ENCODE results near the gene FAM170B. TPM values are rescaled to one million over a fixed set of nuclear protein-coding genes. Genes with fewer than 3 reads are reported as not detected.

FAM170B gene
- total RNA-seq, 1 donor from 2014 or later = not detected

- Mint-ChIP-seq H3K27me3 (ENCODE audit: low read depth) (peaks cover 28% of the 10 kb centered on the region), H3K4me3 (ENCODE audit: unreplicated experiment) (no peak overlapping the region), H3K9me3 (ENCODE audit: low read depth) (no peaks in the 10 kb centered on the region), H3K27ac (ENCODE audit: unreplicated experiment) (no peak overlapping the region), H3K4me1 (ENCODE audit: low read depth) (no peaks in the 10 kb centered on the region), H3K36me3 (ENCODE audit: low read depth) (no peaks in the 10 kb centered on the region)
- DNase-seq (ENCODE audit: low spot score) = no peak
- TF ChIP-seq, protein P1, sequence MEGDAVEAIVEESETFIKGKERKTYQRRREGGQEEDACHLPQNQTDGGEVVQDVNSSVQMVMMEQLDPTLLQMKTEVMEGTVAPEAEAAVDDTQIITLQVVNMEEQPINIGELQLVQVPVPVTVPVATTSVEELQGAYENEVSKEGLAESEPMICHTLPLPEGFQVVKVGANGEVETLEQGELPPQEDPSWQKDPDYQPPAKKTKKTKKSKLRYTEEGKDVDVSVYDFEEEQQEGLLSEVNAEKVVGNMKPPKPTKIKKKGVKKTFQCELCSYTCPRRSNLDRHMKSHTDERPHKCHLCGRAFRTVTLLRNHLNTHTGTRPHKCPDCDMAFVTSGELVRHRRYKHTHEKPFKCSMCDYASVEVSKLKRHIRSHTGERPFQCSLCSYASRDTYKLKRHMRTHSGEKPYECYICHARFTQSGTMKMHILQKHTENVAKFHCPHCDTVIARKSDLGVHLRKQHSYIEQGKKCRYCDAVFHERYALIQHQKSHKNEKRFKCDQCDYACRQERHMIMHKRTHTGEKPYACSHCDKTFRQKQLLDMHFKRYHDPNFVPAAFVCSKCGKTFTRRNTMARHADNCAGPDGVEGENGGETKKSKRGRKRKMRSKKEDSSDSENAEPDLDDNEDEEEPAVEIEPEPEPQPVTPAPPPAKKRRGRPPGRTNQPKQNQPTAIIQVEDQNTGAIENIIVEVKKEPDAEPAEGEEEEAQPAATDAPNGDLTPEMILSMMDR (IDR thresholded peaks at IDR 0.05) = no peak
Observed at GRCh38 chr10:49160814-49161213, 27.0 kb upstream of the FAM170B start.

DNA sequence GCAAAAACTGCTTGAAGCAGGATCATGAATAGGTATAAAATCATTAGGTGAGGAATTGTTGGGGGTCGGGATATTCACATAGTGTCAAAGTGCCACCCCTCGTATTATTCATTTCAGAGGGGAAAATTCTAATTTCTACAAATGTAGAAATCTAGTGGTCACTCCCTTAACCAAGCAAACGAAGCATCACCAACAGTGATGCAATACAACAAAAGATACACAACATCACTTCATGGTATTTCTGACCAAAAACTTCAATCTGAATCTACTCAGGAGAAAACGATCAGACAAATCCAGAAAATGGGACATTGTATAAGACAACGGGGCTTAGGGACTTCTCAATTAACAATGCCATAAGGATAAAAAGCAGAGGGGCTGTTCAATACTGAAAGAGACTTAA is 26.3 kb upstream of the FAM170B start:
- no peak overlapping the region for H3K4me3 Mint-ChIP-seq (ENCODE audit: unreplicated experiment)
- TF ChIP-seq, protein P1 (IDR thresholded peaks at IDR 0.05) = no peak
- no peak overlapping the region for H3K27ac Mint-ChIP-seq (ENCODE audit: unreplicated experiment)
- H3K36me3 Mint-ChIP-seq (ENCODE audit: low read depth) = no peaks in the 10 kb centered on the region
- DNase-seq (ENCODE audit: low spot score) = no peak
- peaks cover 30% of the 10 kb centered on the region for H3K27me3 Mint-ChIP-seq (ENCODE audit: low read depth)
- H3K4me1 Mint-ChIP-seq (ENCODE audit: low read depth) = no peaks in the 10 kb centered on the region
- H3K9me3 Mint-ChIP-seq (ENCODE audit: low read depth) = no peaks in the 10 kb centered on the region

DNA sequence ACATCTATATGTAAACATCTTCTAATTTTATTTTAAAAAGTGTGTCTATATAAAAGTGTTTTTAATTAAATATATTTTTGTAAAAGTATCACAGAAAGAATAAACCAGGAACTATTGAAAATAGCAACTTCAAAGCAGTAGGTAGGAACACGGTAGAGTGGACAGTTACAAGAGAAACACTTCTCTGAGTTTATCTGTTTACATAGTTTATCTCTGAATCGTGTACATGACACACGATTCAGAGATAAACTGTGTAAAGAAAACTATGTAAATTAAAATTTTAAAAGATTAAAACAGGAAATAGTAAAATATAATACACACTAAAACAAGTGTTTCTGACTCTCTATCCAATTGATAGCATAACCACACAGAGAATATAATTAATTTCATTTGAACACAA is 25.1 kb upstream of the FAM170B start:
- no peaks in the 10 kb centered on the region for H3K36me3 Mint-ChIP-seq (ENCODE audit: low read depth)
- DNase-seq (ENCODE audit: low spot score) = no peak
- H3K4me1 Mint-ChIP-seq (ENCODE audit: low read depth) = no peaks in the 10 kb centered on the region
- H3K9me3 Mint-ChIP-seq (ENCODE audit: low read depth) = no peaks in the 10 kb centered on the region
- TF ChIP-seq, protein P1 (IDR thresholded peaks at IDR 0.05) = no peak
- H3K4me3 Mint-ChIP-seq (ENCODE audit: unreplicated experiment) = no peak overlapping the region
- H3K27me3 Mint-ChIP-seq (ENCODE audit: low read depth) = peaks cover 24% of the 10 kb centered on the region
- H3K27ac Mint-ChIP-seq (ENCODE audit: unreplicated experiment) = no peak overlapping the region

DNA sequence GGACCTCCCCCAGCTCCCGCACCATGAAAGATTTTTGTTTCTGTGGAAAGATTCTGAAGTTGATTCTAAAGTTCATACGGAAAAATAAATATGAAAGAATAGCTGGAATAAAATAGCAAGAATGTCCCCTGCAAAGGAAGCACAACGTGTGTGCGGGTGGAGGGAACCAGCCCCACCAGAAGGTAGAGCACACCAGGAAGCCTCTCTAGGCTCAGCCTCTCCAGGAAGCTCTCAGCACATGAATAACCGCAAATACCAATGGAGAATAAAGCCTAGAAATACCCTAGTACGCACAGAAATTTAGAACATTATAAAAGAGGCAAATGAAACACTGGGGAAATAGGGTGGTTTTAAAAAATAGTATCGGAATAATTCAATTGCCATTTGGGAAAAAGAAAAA is 24.6 kb upstream of the FAM170B start:
- Mint-ChIP-seq H3K9me3 (ENCODE audit: low read depth) (no peaks in the 10 kb centered on the region), H3K36me3 (ENCODE audit: low read depth) (no peaks in the 10 kb centered on the region), H3K27ac (ENCODE audit: unreplicated experiment) (no peak overlapping the region), H3K27me3 (ENCODE audit: low read depth) (peaks cover 25% of the 10 kb centered on the region), H3K4me1 (ENCODE audit: low read depth) (no peaks in the 10 kb centered on the region), H3K4me3 (ENCODE audit: unreplicated experiment) (no peak overlapping the region)
- TF ChIP-seq, protein P1 (IDR thresholded peaks at IDR 0.05) = no peak
- no peak for DNase-seq (ENCODE audit: low spot score)

GRCh38 chr10:49157229-49157628 is 23.4 kb upstream of the FAM170B start:
- Mint-ChIP-seq H3K4me1 (ENCODE audit: low read depth) (no peaks in the 10 kb centered on the region), H3K4me3 (ENCODE audit: unreplicated experiment) (no peak overlapping the region), H3K27me3 (ENCODE audit: low read depth) (peaks cover 29% of the 10 kb centered on the region), H3K9me3 (ENCODE audit: low read depth) (no peaks in the 10 kb centered on the region), H3K36me3 (ENCODE audit: low read depth) (no peaks in the 10 kb centered on the region), H3K27ac (ENCODE audit: unreplicated experiment) (no peak overlapping the region)
- no peak for DNase-seq (ENCODE audit: low spot score)
- TF ChIP-seq, protein P1 (IDR thresholded peaks at IDR 0.05) = no peak
